ENCODE measurements around the gene IFNAR1.

The IFNAR1 gene

DNA sequence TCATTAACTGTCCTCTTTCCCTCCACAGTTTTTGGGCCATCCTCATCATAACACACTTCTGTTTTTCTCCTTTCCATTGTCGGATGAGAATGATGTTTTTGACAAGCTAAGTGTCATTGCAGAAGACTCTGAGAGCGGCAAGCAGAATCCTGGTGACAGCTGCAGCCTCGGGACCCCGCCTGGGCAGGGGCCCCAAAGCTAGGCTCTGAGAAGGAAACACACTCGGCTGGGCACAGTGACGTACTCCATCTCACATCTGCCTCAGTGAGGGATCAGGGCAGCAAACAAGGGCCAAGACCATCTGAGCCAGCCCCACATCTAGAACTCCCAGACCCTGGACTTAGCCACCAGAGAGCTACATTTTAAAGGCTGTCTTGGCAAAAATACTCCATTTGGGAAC is 28.6 kb upstream of the IFNAR1 start:
- TF ChIP-seq, protein P1, sequence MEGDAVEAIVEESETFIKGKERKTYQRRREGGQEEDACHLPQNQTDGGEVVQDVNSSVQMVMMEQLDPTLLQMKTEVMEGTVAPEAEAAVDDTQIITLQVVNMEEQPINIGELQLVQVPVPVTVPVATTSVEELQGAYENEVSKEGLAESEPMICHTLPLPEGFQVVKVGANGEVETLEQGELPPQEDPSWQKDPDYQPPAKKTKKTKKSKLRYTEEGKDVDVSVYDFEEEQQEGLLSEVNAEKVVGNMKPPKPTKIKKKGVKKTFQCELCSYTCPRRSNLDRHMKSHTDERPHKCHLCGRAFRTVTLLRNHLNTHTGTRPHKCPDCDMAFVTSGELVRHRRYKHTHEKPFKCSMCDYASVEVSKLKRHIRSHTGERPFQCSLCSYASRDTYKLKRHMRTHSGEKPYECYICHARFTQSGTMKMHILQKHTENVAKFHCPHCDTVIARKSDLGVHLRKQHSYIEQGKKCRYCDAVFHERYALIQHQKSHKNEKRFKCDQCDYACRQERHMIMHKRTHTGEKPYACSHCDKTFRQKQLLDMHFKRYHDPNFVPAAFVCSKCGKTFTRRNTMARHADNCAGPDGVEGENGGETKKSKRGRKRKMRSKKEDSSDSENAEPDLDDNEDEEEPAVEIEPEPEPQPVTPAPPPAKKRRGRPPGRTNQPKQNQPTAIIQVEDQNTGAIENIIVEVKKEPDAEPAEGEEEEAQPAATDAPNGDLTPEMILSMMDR (IDR thresholded peaks at IDR 0.05; ENCODE audit: low read depth, low read length) = no peak
- DNase-seq (ENCODE audit: extremely low read depth, low read depth) = no peak

DNA sequence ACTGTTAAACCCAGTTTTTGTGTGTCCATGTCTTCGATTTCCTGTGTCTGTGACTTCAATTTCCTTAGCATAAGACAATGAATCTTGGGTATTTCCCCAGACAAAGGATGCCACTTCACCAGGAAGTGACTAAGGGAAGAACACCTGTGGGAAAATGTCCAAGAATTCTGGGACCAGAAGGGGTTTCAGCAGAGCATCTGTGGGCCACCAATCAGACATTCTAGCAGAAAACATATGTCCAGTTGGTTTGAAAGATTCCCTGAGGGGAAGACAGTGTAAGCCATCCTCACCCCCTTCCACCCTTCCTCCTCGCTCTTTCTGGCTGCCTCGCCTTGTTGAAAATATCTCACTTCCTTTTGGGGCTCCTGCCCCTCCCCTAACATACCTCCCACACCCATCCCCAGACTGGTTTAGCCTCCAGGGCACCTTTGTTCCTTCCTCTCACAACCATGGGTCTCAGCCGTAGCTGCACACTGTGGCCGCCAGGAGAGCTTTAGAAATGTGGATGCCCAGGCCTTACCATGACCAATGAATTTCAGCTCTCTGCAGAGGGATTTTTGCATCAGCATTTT is 25.5 kb upstream of the IFNAR1 start:
- TF ChIP-seq, protein P1 (IDR thresholded peaks at IDR 0.05; ENCODE audit: low read depth, low read length) = no peak
- DNase-seq (ENCODE audit: extremely low read depth, low read depth) = no peak

DNA sequence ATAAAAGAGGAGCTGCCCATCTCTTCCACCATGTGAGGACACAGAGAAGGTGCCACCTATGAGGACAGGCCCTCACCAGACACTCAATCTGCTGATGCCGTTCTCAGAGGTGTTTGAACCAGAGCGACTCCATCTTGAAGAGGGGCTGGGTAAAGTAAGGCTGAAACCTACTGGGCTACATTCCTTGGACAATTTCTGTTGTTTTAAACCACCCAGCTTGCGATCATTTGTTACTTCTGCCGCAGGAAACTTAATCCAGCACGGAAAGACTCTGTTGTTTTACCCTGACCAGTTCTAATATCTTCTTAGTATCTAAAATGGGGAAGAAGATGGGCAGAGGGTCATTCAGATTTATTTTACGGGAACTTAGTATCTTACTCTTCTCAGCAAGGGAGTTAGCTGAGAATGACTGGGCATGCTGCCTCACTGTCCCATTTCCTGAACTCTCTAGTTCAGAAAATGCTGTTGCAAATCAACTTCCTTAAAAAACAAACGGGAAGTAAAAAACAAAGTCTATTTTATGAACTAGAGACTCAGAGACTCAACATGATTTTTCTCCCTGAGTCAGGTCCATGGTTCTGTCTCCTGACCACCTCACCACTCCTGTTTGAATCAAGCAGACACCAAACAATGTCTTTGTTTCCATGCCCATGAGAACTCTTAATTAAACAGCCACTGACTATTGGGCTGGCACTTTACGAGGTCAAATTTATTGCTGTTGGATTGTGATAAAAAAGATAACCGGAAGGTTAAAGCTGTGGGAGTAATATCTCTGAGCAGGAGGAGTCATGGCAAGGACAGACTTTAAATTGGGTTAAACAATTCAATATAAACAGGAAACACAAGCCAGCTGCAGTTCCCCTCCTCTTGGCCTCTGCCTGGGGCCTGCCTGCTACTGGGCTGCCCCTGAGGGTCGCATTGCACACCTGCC is 23.8 kb upstream of the IFNAR1 start:
- no peak for DNase-seq (ENCODE audit: extremely low read depth, low read depth)
- TF ChIP-seq, protein P1 (IDR thresholded peaks at IDR 0.05; ENCODE audit: low read depth, low read length) = no peak

DNA sequence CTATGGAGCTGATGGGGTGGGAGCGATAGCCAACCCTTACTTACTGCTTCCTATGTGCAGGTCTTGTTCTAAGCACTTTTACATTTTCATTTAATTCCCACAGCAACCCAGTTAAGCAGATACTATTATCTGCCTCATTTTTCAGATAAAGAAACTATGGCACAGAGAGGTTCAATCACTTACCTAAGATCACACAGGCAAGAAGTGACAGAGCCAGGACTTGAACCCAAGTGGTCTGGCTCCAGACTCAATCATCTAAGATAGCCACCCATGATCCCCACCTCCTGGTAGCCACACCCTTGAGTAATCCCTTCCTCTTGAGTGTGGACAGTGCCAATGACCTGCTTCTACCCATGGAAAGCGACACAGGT is 23.2 kb upstream of the IFNAR1 start:
- DNase-seq (ENCODE audit: extremely low read depth, low read depth) = no peak
- TF ChIP-seq, protein P1 (IDR thresholded peaks at IDR 0.05; ENCODE audit: low read depth, low read length) = no peak

DNA sequence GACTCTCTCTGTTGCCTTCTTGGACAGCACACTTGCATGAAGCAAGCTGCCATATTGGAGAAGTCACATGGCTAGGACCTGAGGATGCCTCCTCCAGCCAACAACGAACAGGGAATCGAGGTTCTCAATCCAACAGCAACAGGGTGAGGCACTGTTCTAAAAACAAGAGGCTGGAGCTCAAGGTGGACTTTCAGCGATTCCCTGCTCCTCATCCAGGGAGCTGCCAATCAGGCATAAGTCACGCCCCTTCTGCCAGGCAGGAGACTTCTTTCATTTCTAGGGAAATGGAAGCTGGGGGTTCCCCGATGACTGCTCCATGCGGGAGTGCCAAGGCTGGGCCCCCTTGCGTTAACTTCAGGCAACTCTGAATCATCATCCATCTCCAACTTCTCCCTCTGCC is 22.7 kb upstream of the IFNAR1 start:
- DNase-seq (ENCODE audit: extremely low read depth, low read depth) = no peak
- TF ChIP-seq, protein P1 (IDR thresholded peaks at IDR 0.05; ENCODE audit: low read depth, low read length) = no peak

DNA sequence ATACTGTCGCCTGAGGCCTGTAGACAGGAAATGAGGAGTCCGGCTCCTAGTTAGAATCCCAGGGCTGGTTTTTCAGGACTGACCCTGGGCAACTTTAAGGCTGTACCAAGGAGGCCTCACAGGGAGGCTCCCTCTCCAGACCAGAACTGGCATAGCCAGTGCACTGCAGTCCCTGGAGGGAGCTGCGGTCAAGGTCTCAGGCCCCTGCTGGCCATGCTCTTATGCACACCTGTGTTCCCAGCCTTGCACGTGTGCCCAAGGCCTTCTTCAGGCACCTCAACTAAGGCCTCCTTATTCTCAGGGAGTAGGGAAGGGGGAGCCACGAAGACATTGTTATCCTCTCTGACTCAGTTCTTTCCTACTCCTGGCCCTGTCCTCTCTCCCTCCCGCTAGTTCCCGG is 22.0 kb upstream of the IFNAR1 start:
- TF ChIP-seq, protein P1 (IDR thresholded peaks at IDR 0.05; ENCODE audit: low read depth, low read length) = no peak
- no peak for DNase-seq (ENCODE audit: extremely low read depth, low read depth)

DNA sequence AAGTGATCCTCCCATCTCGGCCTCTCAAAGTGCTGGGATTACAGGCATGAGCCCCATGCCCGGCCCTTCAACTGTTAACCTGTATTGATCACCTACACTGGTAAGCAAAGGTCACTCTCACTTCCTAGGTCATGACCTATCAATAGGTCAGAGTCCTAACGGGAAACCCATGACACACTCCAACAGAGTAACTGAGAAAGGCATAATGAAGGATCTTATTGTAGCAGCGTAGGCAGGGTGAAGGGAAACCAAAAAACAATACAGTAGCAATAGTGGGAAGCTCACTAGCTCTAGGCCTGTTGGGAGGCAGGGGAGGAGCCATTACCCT is 19.5 kb upstream of the IFNAR1 start:
- DNase-seq (ENCODE audit: extremely low read depth, low read depth) = no peak
- TF ChIP-seq, protein P1 (IDR thresholded peaks at IDR 0.05; ENCODE audit: low read depth, low read length) = no peak

Data from AG09319 (cell line).